K562 (cell line): ENCODE data around the gene PHF20. TPM values are rescaled to one million over a fixed set of nuclear protein-coding genes. Genes with fewer than 3 reads are reported as not detected.

Source experiments
- ATAC-seq: fragments of 200-7000 bp; cut with Tn5 transposase; 3 replicates; pipeline ENCODE4 v1.9.1; 2020; ENCODE audit warnings: moderate library complexity
- BruUV-seq: library from RNA; stranded (reverse); fragments of 400-500 nt; replicated peaks from 2 replicates; lab custom pipeline; 2021; lab: Mats Ljungman, UMichigan
- CTCF ChIA-PET: fragments of 300-600 bp; formaldehyde crosslinking; extraction: SDS; loops from one replicate; lab custom pipeline; 2021; ENCODE audit warnings: low intra/inter-chr PET ratio; lab: Yijun Ruan, JAX
- POLR2A ChIA-PET: fragments of 300-600, 350-650 bp; sonication (Branson Sonifier 250); formaldehyde crosslinking; extraction: SDS; loops from one replicate; lab custom pipeline; 2021; ENCODE audit warnings: antibody characterized with exemption, inconsistent platforms; lab: Yijun Ruan, JAX
- DNase-seq, 4 experiments: peaks; one replicate each; pipeline versions ENCODE4 v3.0.0 to v3.0.0-alpha.2; 2011 to 2018; ENCODE audit warnings: low spot score in 3 of 4, mixed read lengths in 3 of 4; ENCODE audit errors: extremely low read depth in 1 of 4
- FAIRE-seq: peaks from 2 replicates; lab custom pipeline; 2011; peaks lifted over from hg19 to GRCh38; lab: Jason Lieb, UNC
- H2AFZ ChIP-seq: 2 replicates; pipeline ENCODE4 v1.6.0; 2011; ENCODE audit warnings: low read depth, low read length, control low read depth, inconsistent platforms
- H3K27ac ChIP-seq: fragments of 200-600 bp; 3 replicates; pipeline ENCODE4 v1.8.0; 2011; ENCODE audit warnings: low read depth, mild to moderate bottlenecking, control low read depth, inconsistent platforms, low read length, moderate library complexity, mixed read lengths; ENCODE audit errors: extremely low read depth
- H3K27me3 ChIP-seq, 2 experiments: fragments of 300-600 bp in 1 of 2; 2 replicates in 1 of 2; 3 replicates in 1 of 2; pipeline versions ENCODE4 v1.6.0 to v1.8.0; 2011; ENCODE audit warnings: inconsistent platforms in 2 of 2, low read length in 2 of 2, mild to moderate bottlenecking in 1 of 2, mixed read lengths in 1 of 2, moderate library complexity in 1 of 2; ENCODE audit not compliant: control insufficient read depth in 2 of 2, insufficient read depth in 2 of 2
- H3K36me3 ChIP-seq: fragments of 300-600 bp; 3 replicates; pipeline ENCODE4 v1.8.0; 2011; ENCODE audit warnings: mild to moderate bottlenecking, low read length, inconsistent platforms; ENCODE audit not compliant: control insufficient read depth, insufficient read depth
- H3K4me1 ChIP-seq, 2 experiments: fragments of 200-600 bp in 1 of 2; replicated peaks in 1 of 2; 2 replicates in 1 of 2; 3 replicates in 1 of 2; pipeline versions ENCODE4 v1.5.1 to v1.8.0; 2011; ENCODE audit warnings: inconsistent platforms in 2 of 2, low read length in 2 of 2, mild to moderate bottlenecking in 1 of 2, mixed read lengths in 1 of 2, moderate library complexity in 1 of 2; ENCODE audit not compliant: control insufficient read depth in 2 of 2, insufficient read depth in 2 of 2
- H3K4me2 ChIP-seq: 2 replicates; pipeline ENCODE4 v1.6.1; 2011; ENCODE audit warnings: low read length, control low read depth, inconsistent platforms, mixed read lengths; ENCODE audit not compliant: insufficient read depth
- H3K4me3 ChIP-seq: fragments of 200-600 bp; sonication (generic), shearing (Covaris generic); 2 replicates; pipeline ENCODE4 v1.5.1; 2016; ENCODE audit warnings: control low read depth, inconsistent platforms
- H3K79me2 ChIP-seq: fragments of 200-600 bp; 3 replicates; pipeline ENCODE4 v1.8.0; 2011; ENCODE audit warnings: low read length, inconsistent platforms; ENCODE audit not compliant: control insufficient read depth, insufficient read depth
- H3K9ac ChIP-seq, 2 experiments: 2 replicates each; pipeline versions ENCODE4 v1.6.0 to v1.6.1; 2011; ENCODE audit warnings: low read depth in 2 of 2, low read length in 2 of 2, control low read depth in 1 of 2, inconsistent platforms in 1 of 2, mild to moderate bottlenecking in 1 of 2, mixed read lengths in 1 of 2; ENCODE audit not compliant: insufficient read depth in 1 of 2
- H3K9me1 ChIP-seq: one replicate; pipeline ENCODE4 v1.6.0; 2011; ENCODE audit warnings: inconsistent platforms, mild to moderate bottlenecking, low read length, moderate library complexity; ENCODE audit not compliant: control insufficient read depth, insufficient read depth
- H3K9me3 ChIP-seq: replicated peaks from 2 replicates; pipeline ENCODE4 v1.5.1; 2011; ENCODE audit warnings: low read depth, low read length, inconsistent platforms; ENCODE audit not compliant: control insufficient read depth, insufficient read depth
- H4K20me1 ChIP-seq: replicated peaks from 2 replicates; pipeline ENCODE4 v1.6.1; 2011; ENCODE audit warnings: low read length, inconsistent platforms, mixed read lengths; ENCODE audit not compliant: control insufficient read depth, insufficient read depth
- CBFA2T2 ChIP-seq: fragments of 450-650 bp; conservative IDR thresholded peaks from 2 replicates; pipeline ENCODE4 v1.6.1; 2017; ENCODE audit warnings: mild to moderate bottlenecking
- ETV1 ChIP-seq: fragments of 450-650 bp; conservative IDR thresholded peaks from 2 replicates; pipeline ENCODE4 v1.6.1; 2016; ENCODE audit warnings: missing genetic modification characterization, control low read depth, low read depth, missing compliant biosample characterization
- MAZ ChIP-seq, 2 experiments: fragments of 450-650 bp in 1 of 2; sonication (generic) in 1 of 2; formaldehyde crosslinking; IDR thresholded peaks in 1 of 2; conservative IDR thresholded peaks in 1 of 2; 2 replicates each; pipeline versions ENCODE4 v1.4.0 to v1.5.0; 2020; ENCODE audit warnings: mild to moderate bottlenecking in 1 of 2, missing genetic modification reagents in 1 of 2
- NRF1 ChIP-seq, 2 experiments: fragments of 450-650 bp; IDR thresholded peaks in 1 of 2; conservative IDR thresholded peaks in 1 of 2; 2 replicates each; pipeline ENCODE4 v1.6.1; 2014; ENCODE audit warnings: mild to moderate bottlenecking in 2 of 2
- SMARCC2 ChIP-seq: fragments of 450-650 bp; IDR thresholded peaks from 2 replicates; pipeline ENCODE4 v1.6.1; 2017; ENCODE audit warnings: antibody characterized with exemption, moderate library complexity, mild to moderate bottlenecking, low read depth
- SPI1 ChIP-seq: IDR thresholded peaks from 2 replicates; pipeline ENCODE4 v1.6.1; 2011; ENCODE audit warnings: low read depth, low read length, control low read depth, borderline replicate concordance
- ZFX ChIP-seq: sonication (generic); formaldehyde crosslinking; IDR thresholded peaks from 2 replicates; pipeline ENCODE4 v1.8.0; 2022; ENCODE audit warnings: mild to moderate bottlenecking, missing genetic modification reagents, moderate library complexity
- ZNF134 ChIP-seq: fragments of 250-450 bp; sonication (Bioruptor Pico); conservative IDR thresholded peaks from 2 replicates; pipeline ENCODE4 v1.4.0; 2020
- WGBS: fragments of 100-300 bp; shearing (Covaris generic); methylation state at CpG from one replicate; pipeline ENCODE4 v1.1.6; 2016; ENCODE audit warnings: low coverage, mixed read lengths; ENCODE audit not compliant: insufficient coverage; ENCODE audit errors: missing lambda C conversion rate; 5-methylcytosine and 5-hydroxymethylcytosine counted together
- in situ Hi-C: fragments of 300-500 bp; cut with MboI; formaldehyde crosslinking; loops from 4 replicates; pipeline ENCODE4 v1.15.0; 2018; ENCODE audit warnings: inconsistent platforms, mixed read lengths
- intact Hi-C: fragments of 100-400 bp; cut with micrococcal nuclease; formaldehyde crosslinking; loops from 2 replicates; pipeline ENCODE4 v1.14.2; 2022
- polyA plus RNA-seq, 8 experiments: library from polyadenylated mRNA; depleted of rRNA in 4 of 8; stranded (reverse) in 5 of 8; unstranded in 3 of 8; fragments of >200 nt; fragmentation: Nextera tagmentation in 2 of 8; fragmentation: Illumina TruSeq in 1 of 8; extraction: Ambion mirVana in 2 of 8; extraction: Trizol in 1 of 8; gene quantifications; 2 replicates each; pipeline versions ENCODE4 v1.2.1 to v1.2.3, GENCODE V29; 2011 to 2014; ENCODE audit warnings: inconsistent platforms in 1 of 8, missing spikeins in 1 of 8
- total RNA-seq, 7 experiments: library from RNA; depleted of rRNA in 6 of 7; stranded (reverse); fragments of >200 nt in 6 of 7; fragmentation: Illumina TruSeq in 2 of 7; extraction: Trizol in 2 of 7; gene quantifications; 2 replicates each; pipeline versions ENCODE4 v1.2.1 to v1.2.3, GENCODE V29; 2011 to 2021; ENCODE audit warnings: low replicate concordance in 1 of 7
- TF ChIP-seq, protein P1 (sequence below): fragments of 200-800 bp; sonication (Bioruptor generic); IDR thresholded peaks from 2 replicates; pipeline ENCODE4 v1.6.1; 2017; ENCODE audit warnings: missing genetic modification characterization, missing compliant biosample characterization
- TF ChIP-seq, protein P2 (sequence below): fragments of 450-650 bp; formaldehyde crosslinking; IDR thresholded peaks from 2 replicates; pipeline ENCODE4 v1.4.0; 2020; ENCODE audit warnings: mild to moderate bottlenecking, moderate library complexity
- TF ChIP-seq, protein P3 (sequence below), 2 experiments: fragments of 450-650 bp; conservative IDR thresholded peaks; 2 replicates each; pipeline ENCODE4 v1.6.1; 2017; ENCODE audit warnings: mild to moderate bottlenecking in 2 of 2, moderate library complexity in 2 of 2
- TF ChIP-seq, protein P4 (sequence below): fragments of 450-650 bp; IDR thresholded peaks from 2 replicates; pipeline ENCODE4 v1.6.1; 2016; ENCODE audit warnings: mild to moderate bottlenecking

PHF20 gene
- total and polyA plus RNA-seq, 9 of the 15 experiments (the other 6 are each of a cell fraction or from before 2014, with no cell fraction given) = 49.9 to 196 (median 70.7) TPM

DNA sequence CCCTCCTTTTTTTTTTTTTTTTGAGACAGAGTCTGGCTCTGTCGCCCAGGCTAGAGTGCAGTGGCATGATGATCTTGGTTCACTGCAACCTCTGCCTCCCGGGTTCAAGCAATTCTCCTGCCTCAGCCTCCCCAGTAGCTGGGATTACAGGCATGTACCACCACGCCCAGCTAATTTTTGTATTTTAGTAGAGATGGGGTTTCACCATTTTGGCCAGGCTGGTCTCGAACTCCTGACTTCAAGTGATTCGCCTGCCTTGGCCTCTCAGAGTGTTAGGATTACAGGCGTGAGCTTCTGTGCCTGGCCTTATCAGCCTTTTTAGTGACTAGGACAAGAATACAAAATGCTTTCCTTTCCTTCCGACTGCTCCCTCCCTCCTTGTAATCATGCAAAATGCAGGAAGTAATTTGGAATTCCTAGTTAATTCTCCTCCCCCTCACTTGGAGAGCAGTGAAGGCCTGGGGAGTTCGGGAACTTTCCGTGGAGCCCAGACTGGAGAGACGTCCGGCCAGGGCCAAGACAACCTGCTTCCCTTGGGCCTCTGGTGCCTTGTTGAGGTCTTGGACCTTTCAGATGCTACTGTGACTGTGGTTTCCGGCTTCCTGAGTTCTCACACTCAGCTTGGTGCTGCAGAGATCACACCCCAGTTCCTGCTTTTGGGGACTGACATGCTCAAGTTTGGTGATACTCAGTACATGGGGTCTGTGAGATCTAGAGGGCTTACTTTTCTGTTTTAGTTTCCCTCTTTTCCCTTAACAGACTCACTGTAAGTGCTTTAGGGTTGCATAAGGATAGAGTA is 3.9 kb upstream of the PHF20 start:
- Histone ChIP-seq H3K9ac (peak overlapping the region; percentile 20 to 85; a peak in 2 of 4 replicates), H3K36me3 (no peaks in the 10 kb centered on the region), H3K27ac (peak overlapping the region; percentile 63; the same call in 2 of the 3 replicates), H3K4me1 (peaks cover 14 to 25% of the 10 kb centered on the region in 2 experiments), H3K27me3 (no peaks in the 10 kb centered on the region), H3K4me2 (peak overlapping the region; percentile 48), H3K9me1 (no peaks in the 10 kb centered on the region), H3K9me3 (no peaks in the 10 kb centered on the region), H4K20me1 (no peaks in the 10 kb centered on the region), H3K79me2 (peaks cover 8% of the 10 kb centered on the region), H3K4me3 (no peak overlapping the region), H2AFZ (peak overlapping the region; percentile 98)
- no peak for FAIRE-seq
- intact Hi-C loops (no loop called here), in situ Hi-C loops (no loop called here)
- ChIA-PET POLR2A (interaction anchor here (1.4 to 2.6 kb wide), 3 partner anchors 9 to 26 kb away, joined by 6 to 32 read pairs (median 10); partner anchors contain the start of gene RBM39), CTCF (no interaction called here)
- 48% methylated on average over 10 of the region's 12 CpGs for WGBS
- no TSS peak for BruUV-seq
- ATAC-seq = no peak
- DNase-seq = peak in 2 of 4 experiments; percentile 20 to 42
- TF ChIP-seq, protein P1, sequence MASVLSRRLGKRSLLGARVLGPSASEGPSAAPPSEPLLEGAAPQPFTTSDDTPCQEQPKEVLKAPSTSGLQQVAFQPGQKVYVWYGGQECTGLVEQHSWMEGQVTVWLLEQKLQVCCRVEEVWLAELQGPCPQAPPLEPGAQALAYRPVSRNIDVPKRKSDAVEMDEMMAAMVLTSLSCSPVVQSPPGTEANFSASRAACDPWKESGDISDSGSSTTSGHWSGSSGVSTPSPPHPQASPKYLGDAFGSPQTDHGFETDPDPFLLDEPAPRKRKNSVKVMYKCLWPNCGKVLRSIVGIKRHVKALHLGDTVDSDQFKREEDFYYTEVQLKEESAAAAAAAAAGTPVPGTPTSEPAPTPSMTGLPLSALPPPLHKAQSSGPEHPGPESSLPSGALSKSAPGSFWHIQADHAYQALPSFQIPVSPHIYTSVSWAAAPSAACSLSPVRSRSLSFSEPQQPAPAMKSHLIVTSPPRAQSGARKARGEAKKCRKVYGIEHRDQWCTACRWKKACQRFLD (CRISPR knock-in tag) = peak; percentile 60; the same call in 1 of the 2 replicates
- TF ChIP-seq ETV1 = peak; percentile 66
- 0 out of 4 replicates have a peak, but pooled peaks of 1 of the 2 experiments have one; percentile 16 for TF ChIP-seq MAZ (CRISPR knock-in tag; conservative IDR thresholded peaks at IDR 0.05 in 1 of 2, IDR thresholded peaks at IDR 0.05 in 1 of 2)
- no peak for TF ChIP-seq CBFA2T2
- no peak for TF ChIP-seq SMARCC2
- peak; percentile 56; the same call in 1 of the 2 replicates for TF ChIP-seq SPI1
- TF ChIP-seq, protein P2, sequence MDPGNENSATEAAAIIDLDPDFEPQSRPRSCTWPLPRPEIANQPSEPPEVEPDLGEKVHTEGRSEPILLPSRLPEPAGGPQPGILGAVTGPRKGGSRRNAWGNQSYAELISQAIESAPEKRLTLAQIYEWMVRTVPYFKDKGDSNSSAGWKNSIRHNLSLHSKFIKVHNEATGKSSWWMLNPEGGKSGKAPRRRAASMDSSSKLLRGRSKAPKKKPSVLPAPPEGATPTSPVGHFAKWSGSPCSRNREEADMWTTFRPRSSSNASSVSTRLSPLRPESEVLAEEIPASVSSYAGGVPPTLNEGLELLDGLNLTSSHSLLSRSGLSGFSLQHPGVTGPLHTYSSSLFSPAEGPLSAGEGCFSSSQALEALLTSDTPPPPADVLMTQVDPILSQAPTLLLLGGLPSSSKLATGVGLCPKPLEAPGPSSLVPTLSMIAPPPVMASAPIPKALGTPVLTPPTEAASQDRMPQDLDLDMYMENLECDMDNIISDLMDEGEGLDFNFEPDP = no peak
- 0 out of 2 replicates have a peak, but pooled peaks have one; percentile 2 for TF ChIP-seq ZNF134 (CRISPR knock-in tag)
- TF ChIP-seq, protein P3, sequence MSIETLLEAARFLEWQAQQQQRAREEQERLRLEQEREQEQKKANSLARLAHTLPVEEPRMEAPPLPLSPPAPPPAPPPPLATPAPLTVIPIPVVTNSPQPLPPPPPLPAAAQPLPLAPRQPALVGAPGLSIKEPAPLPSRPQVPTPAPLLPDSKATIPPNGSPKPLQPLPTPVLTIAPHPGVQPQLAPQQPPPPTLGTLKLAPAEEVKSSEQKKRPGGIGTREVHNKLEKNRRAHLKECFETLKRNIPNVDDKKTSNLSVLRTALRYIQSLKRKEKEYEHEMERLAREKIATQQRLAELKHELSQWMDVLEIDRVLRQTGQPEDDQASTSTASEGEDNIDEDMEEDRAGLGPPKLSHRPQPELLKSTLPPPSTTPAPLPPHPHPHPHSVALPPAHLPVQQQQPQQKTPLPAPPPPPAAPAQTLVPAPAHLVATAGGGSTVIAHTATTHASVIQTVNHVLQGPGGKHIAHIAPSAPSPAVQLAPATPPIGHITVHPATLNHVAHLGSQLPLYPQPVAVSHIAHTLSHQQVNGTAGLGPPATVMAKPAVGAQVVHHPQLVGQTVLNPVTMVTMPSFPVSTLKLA (conservative IDR thresholded peaks at IDR 0.05) = no peak
- 0 out of 4 replicates have a peak, but pooled peaks of 1 of the 2 experiments have one; percentile 17 for TF ChIP-seq NRF1 (conservative IDR thresholded peaks at IDR 0.05 in 1 of 2, IDR thresholded peaks at IDR 0.05 in 1 of 2)
- TF ChIP-seq ZFX (CRISPR knock-in tag) = peak; percentile 51
- TF ChIP-seq, protein P4, sequence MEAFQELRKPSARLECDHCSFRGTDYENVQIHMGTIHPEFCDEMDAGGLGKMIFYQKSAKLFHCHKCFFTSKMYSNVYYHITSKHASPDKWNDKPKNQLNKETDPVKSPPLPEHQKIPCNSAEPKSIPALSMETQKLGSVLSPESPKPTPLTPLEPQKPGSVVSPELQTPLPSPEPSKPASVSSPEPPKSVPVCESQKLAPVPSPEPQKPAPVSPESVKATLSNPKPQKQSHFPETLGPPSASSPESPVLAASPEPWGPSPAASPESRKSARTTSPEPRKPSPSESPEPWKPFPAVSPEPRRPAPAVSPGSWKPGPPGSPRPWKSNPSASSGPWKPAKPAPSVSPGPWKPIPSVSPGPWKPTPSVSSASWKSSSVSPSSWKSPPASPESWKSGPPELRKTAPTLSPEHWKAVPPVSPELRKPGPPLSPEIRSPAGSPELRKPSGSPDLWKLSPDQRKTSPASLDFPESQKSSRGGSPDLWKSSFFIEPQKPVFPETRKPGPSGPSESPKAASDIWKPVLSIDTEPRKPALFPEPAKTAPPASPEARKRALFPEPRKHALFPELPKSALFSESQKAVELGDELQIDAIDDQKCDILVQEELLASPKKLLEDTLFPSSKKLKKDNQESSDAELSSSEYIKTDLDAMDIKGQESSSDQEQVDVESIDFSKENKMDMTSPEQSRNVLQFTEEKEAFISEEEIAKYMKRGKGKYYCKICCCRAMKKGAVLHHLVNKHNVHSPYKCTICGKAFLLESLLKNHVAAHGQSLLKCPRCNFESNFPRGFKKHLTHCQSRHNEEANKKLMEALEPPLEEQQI = no peak
